SK-N-SH (cell line): Measurements from ENCODE around the gene HTRA3. TPM values are rescaled to one million over a fixed set of nuclear protein-coding genes. Genes with fewer than 3 reads are reported as not detected.

ENCODE experiments used
- CTCF ChIA-PET: fragments of 300-600, 350-600 bp; formaldehyde crosslinking; extraction: SDS; loops from one replicate; lab custom pipeline; 2021; lab: Yijun Ruan, JAX
- POLR2A ChIA-PET: fragments of 350-600 bp; sonication (Branson Sonifier 250); formaldehyde crosslinking; extraction: SDS; loops from one replicate; lab custom pipeline; 2020; ENCODE audit warnings: antibody characterized with exemption, inconsistent platforms; lab: Yijun Ruan, JAX
- DNase-seq: peaks from one replicate; pipeline ENCODE4 v3.0.0; 2012
- H2AFZ ChIP-seq: fragments of 200-600 bp; sonication (generic); 2 replicates; pipeline ENCODE4 v1.8.1; 2016; ENCODE audit warnings: antibody characterized with exemption, mild to moderate bottlenecking, low read depth
- H3F3A ChIP-seq: fragments of 200-600 bp; sonication (generic); replicated peaks from 2 replicates; pipeline ENCODE3; 2016; ENCODE audit warnings: antibody characterized with exemption, mild to moderate bottlenecking; ENCODE audit not compliant: insufficient read depth
- H3K27ac ChIP-seq, 2 experiments: fragments of 200-500 bp in 1 of 2; fragments of 200-600 bp in 1 of 2; sonication (Bioruptor generic) in 1 of 2; sonication (generic), shearing (Covaris generic) in 1 of 2; 2 replicates each; pipeline versions ENCODE4 v1.5.1 to v1.6.1; 2014 to 2016; ENCODE audit warnings: low read depth in 2 of 2, inconsistent platforms in 1 of 2, low read length in 1 of 2, mild to moderate bottlenecking in 1 of 2, mixed read lengths in 1 of 2
- H3K27me3 ChIP-seq: fragments of 200-600 bp; sonication (generic), shearing (Covaris generic); 2 replicates; pipeline ENCODE4 v1.6.1; 2016; ENCODE audit warnings: mixed run types; ENCODE audit not compliant: insufficient read depth
- H3K36me3 ChIP-seq, 2 experiments: fragments of 200-500 bp in 1 of 2; fragments of 200-600 bp in 1 of 2; sonication (Bioruptor generic) in 1 of 2; sonication (generic) in 1 of 2; replicated peaks in 1 of 2; 2 replicates each; pipeline versions ENCODE3 to v1.5.1; 2014 to 2016; ENCODE audit warnings: low read length in 1 of 2, mild to moderate bottlenecking in 1 of 2; ENCODE audit not compliant: insufficient read depth in 2 of 2, control insufficient read depth in 1 of 2
- H3K4me1 ChIP-seq, 2 experiments: fragments of 200-500 bp in 1 of 2; fragments of 200-600 bp in 1 of 2; sonication (Bioruptor generic) in 1 of 2; sonication (generic), shearing (Covaris generic) in 1 of 2; 2 replicates each; pipeline versions ENCODE4 v1.5.1 to v1.6.1; 2014 to 2016; ENCODE audit warnings: low read depth in 1 of 2, low read length in 1 of 2, mixed run types in 1 of 2; ENCODE audit not compliant: insufficient read depth in 2 of 2, control insufficient read depth in 1 of 2
- H3K4me2 ChIP-seq: fragments of 200-600 bp; sonication (generic), shearing (Covaris generic); 2 replicates; pipeline ENCODE4 v1.6.1; 2017; ENCODE audit warnings: mixed run types
- H3K4me3 ChIP-seq, 2 experiments: fragments of 200-500 bp in 1 of 2; fragments of 200-600 bp in 1 of 2; sonication (Bioruptor generic) in 1 of 2; sonication (generic), shearing (Covaris generic) in 1 of 2; 2 replicates each; pipeline versions ENCODE4 v1.5.1 to v1.8.1; 2014 to 2016; ENCODE audit warnings: low read depth in 2 of 2, inconsistent platforms in 1 of 2, low read length in 1 of 2, mild to moderate bottlenecking in 1 of 2, mixed read lengths in 1 of 2, moderate library complexity in 1 of 2
- H3K79me2 ChIP-seq: fragments of 200-600 bp; sonication (generic); 2 replicates; pipeline ENCODE4 v1.8.1; 2017; ENCODE audit warnings: mild to moderate bottlenecking; ENCODE audit not compliant: insufficient read depth
- H3K9ac ChIP-seq: fragments of 200-600 bp; sonication (generic); 2 replicates; pipeline ENCODE4 v1.6.1; 2017; ENCODE audit warnings: mixed run types
- H3K9me2 ChIP-seq: fragments of 200-600 bp; sonication (generic); 2 replicates; pipeline ENCODE4 v1.6.1; 2017; ENCODE audit warnings: mixed run types
- H3K9me3 ChIP-seq: fragments of 200-600 bp; sonication (generic); 2 replicates; pipeline ENCODE4 v1.6.1; 2017; ENCODE audit warnings: mixed run types, mild to moderate bottlenecking, moderate library complexity
- H4K20me1 ChIP-seq: fragments of 200-600 bp; sonication (generic); 2 replicates; pipeline ENCODE4 v1.6.1; 2017; ENCODE audit warnings: mild to moderate bottlenecking, mixed run types; ENCODE audit not compliant: insufficient read depth
- CHD2 ChIP-seq: fragments of 150-350 bp; IDR thresholded peaks from 2 replicates; pipeline ENCODE4 v1.6.1; 2018; ENCODE audit warnings: low read length; ENCODE audit not compliant: partially characterized antibody
- CTCF ChIP-seq: fragments of 200-600 bp; sonication (generic); IDR thresholded peaks from 2 replicates; pipeline ENCODE4 v1.6.1; 2017; ENCODE audit warnings: antibody characterized with exemption, mild to moderate bottlenecking, moderate library complexity
- FOSL2 ChIP-seq: IDR thresholded peaks from 2 replicates; pipeline ENCODE4 v1.4.0; 2012; ENCODE audit warnings: low read depth, mild to moderate bottlenecking, moderate library complexity, borderline replicate concordance
- GATA2 ChIP-seq: sonication (generic); formaldehyde crosslinking; IDR thresholded peaks from 2 replicates; pipeline ENCODE4 v1.5.0; 2020; ENCODE audit warnings: mild to moderate bottlenecking, missing genetic modification reagents
- IRF3 ChIP-seq: fragments of 150-350 bp; IDR thresholded peaks from 2 replicates; pipeline ENCODE4 v1.6.1; 2016; ENCODE audit warnings: mild to moderate bottlenecking, low read depth, low read length
- MEF2A ChIP-seq: IDR thresholded peaks from 2 replicates; pipeline ENCODE4 v1.4.0; 2012; ENCODE audit warnings: low read depth, borderline replicate concordance
- NRF1 ChIP-seq: IDR thresholded peaks from 2 replicates; pipeline ENCODE4 v1.6.1; 2012; ENCODE audit warnings: low read depth, mild to moderate bottlenecking, low read length
- REST ChIP-seq: IDR thresholded peaks from 2 replicates; pipeline ENCODE4 v1.6.1; 2012; ENCODE audit warnings: mild to moderate bottlenecking, low read depth, low read length, moderate library complexity
- SIN3A ChIP-seq: IDR thresholded peaks from 2 replicates; pipeline ENCODE4 v1.6.1; 2012; ENCODE audit warnings: low read depth, mild to moderate bottlenecking, low read length, moderate library complexity, borderline replicate concordance
- TEAD4 ChIP-seq: IDR thresholded peaks from 2 replicates; pipeline ENCODE4 v1.4.0; 2012; ENCODE audit warnings: mild to moderate bottlenecking, borderline replicate concordance; ENCODE audit not compliant: insufficient read depth
- USF1 ChIP-seq: IDR thresholded peaks from 2 replicates; pipeline ENCODE4 v1.4.0; 2012; ENCODE audit warnings: low read depth, borderline replicate concordance
- WGBS: methylation state at CpG from one replicate; pipeline ENCODE4 v1.1.6; 2017; ENCODE audit warnings: low lambda C conversion rate; 5-methylcytosine and 5-hydroxymethylcytosine counted together
- polyA plus RNA-seq, 3 experiments: library from polyadenylated mRNA; depleted of rRNA; stranded (reverse); fragments of >200 nt; gene quantifications; 2 replicates each; pipeline ENCODE4 v1.2.3, GENCODE V29; 2012

Gene HTRA3
- polyA plus RNA-seq, 1 of the 3 experiments (the other 2 are of a cell fraction): 0.05 TPM

DNA sequence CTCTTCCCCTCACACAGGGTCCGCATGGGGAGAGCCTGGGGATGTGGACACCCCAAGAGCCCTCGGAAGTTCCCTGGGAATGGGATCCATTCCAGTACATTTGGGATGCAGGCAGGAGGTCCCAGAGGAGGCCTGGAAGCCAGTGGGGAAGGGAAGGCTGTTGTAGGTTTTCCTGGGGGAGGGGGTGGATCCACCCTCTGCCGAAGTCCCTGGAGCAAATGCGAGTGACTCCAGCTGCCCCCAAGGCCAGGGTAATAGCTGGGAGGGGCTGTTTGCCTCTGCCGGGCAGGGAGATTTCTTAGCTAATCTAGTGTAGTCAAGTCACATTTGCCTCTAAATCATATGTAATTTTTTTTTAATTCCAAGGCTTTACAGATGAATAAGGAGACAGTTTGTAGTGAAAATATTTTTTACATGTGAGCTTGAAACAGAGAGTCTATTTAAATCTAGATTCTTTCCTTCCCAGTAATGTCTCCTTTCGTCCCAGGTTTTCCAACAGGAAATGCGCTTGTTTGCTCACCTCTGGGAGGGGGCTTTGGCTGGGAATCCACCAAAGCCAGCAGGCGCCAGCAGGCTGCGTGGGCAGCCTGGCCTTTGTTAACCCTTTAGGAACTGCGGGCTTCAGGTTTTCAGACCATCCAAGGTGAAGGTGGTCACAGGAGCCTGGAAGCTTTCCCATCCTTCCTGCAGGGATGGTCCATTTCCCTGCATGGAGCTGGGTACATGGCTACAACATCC is 43.7 kb upstream of the HTRA3 start:
- Histone ChIP-seq H3K9me2 (no peaks in the 10 kb centered on the region), H3K27ac (peak overlapping the region in 1 of 2 experiments; percentile 48; a peak in 1 of 4 replicates), H3K4me2 (no peak overlapping the region), H3K9ac (no peak overlapping the region), H4K20me1 (no peaks in the 10 kb centered on the region), H3K9me3 (no peaks in the 10 kb centered on the region), H3K79me2 (no peaks in the 10 kb centered on the region), H3K4me3 (no peak overlapping the region), H2AFZ (no peak overlapping the region), H3K27me3 (no peaks in the 10 kb centered on the region), H3K4me1 (peaks cover 0 to 35% of the 10 kb centered on the region in 2 experiments; a peak in 1 of 4 replicates), H3F3A (no peaks in the 10 kb centered on the region), H3K36me3 (no peaks in the 10 kb centered on the region)
- ChIA-PET CTCF (interaction anchor here (1.1 to 5.6 kb wide), 6 partner anchors 10 to 177 kb away, joined by 3 to 42 read pairs (median 8); no protein-coding TSS in a partner anchor), POLR2A (interaction anchor here (1.3 kb wide), 1 partner anchor 10 kb away, joined by 3 read pairs; no protein-coding TSS in a partner anchor)
- WGBS: 62% methylated on average over 10 of the region's 10 CpGs
- peak; percentile 71 for DNase-seq
- TF ChIP-seq MEF2A (no peak), REST (no peak), SIN3A (no peak), GATA2 (CRISPR knock-in tag) (no peak), USF1 (no peak), NRF1 (no peak)

DNA sequence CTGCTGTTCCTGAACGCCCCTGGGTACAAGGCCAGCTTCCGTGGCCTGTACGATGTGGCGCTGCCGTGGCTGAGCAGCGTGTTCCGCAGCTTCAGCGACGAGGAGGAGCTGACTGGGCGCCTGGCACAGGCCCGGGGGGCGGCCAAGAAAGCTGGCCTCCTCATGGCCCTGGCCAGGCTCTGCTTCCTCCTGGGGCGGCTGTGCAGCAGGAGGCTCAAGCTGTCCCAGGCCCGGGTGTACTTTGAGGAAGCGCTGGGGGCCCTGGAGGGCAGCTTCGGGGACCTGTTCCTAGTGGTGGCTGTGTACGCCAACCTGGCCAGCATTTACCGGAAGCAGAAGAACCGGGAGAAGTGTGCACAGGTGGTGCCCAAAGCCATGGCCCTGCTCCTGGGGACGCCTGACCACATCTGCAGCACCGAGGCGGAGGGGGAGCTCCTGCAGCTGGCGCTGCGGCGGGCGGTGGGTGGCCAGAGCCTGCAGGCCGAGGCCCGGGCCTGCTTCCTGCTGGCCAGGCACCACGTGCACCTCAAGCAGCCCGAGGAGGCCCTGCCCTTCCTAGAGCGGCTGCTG is 42.3 kb upstream of the HTRA3 start:
- peaks cover 0 to 30% of the 10 kb centered on the region in 2 experiments; a peak in 1 of 4 replicates for H3K4me1 ChIP-seq
- H3K9me3 ChIP-seq: no peaks in the 10 kb centered on the region
- POLR2A ChIA-PET: no interaction called here
- H3K9me2 ChIP-seq: no peaks in the 10 kb centered on the region
- 82% methylated on average over 7 of the region's 31 CpGs for WGBS
- H3K9ac ChIP-seq: no peak overlapping the region
- H3K4me2 ChIP-seq: no peak overlapping the region
- no peak overlapping the region for H2AFZ ChIP-seq
- DNase-seq: no peak
- no peaks in the 10 kb centered on the region for H3F3A ChIP-seq
- no peaks in the 10 kb centered on the region for H3K79me2 ChIP-seq
- H3K4me3 ChIP-seq: no peak overlapping the region
- TF ChIP-seq USF1: no peak
- no peak for TF ChIP-seq FOSL2
- no peak for TF ChIP-seq CTCF
- no peak for TF ChIP-seq SIN3A
- TF ChIP-seq IRF3: no peak
- TF ChIP-seq CHD2: no peak
- TF ChIP-seq TEAD4: no peak
- no peaks in the 10 kb centered on the region for H4K20me1 ChIP-seq
- no peaks in the 10 kb centered on the region for H3K27me3 ChIP-seq
- H3K36me3 ChIP-seq: no peaks in the 10 kb centered on the region
- CTCF ChIA-PET: interaction anchor here (0.6 to 5.6 kb wide), 4 partner anchors 15 to 176 kb away, joined by 3 to 42 read pairs (median 17); no protein-coding TSS in a partner anchor
- no peak overlapping the region for H3K27ac ChIP-seq
